HG02588 (cell line): ENCODE data around the gene FAM177A1.
"Not testable (repeated sequence)": the region's sequence is repeated elsewhere in the genome, so short reads cannot be mapped to it uniquely, and the experiment has no call there.

ENCODE experiments used
- ATAC-seq: cut with Tn5 transposase; IDR thresholded peaks from one replicate; pipeline ENCODE4 v1.9.1; 2021; ENCODE audit warnings: mild to moderate bottlenecking, moderate library complexity; ENCODE audit not compliant: unreplicated experiment

FAM177A1 gene

DNA sequence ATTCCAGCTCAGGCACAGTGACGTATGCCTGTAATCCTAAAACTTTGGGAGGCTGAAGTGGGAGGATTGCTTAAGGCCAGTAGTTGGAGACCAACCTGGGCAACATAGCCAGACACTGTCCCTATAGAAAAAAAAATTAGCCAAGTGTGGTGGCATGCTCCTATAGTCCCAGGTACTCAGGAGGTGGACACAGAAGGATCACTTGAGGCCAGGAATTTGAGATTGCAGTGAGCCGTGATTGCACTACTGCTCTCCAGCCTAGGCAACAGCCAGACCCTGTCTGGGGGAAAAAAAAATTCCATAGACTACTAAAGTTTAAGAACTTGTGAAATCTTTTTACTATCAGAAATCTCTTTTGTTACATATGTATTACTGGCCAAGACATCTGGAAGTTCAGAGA, 6.6 kb downstream of the FAM177A1 start:
- no peak for ATAC-seq

DNA sequence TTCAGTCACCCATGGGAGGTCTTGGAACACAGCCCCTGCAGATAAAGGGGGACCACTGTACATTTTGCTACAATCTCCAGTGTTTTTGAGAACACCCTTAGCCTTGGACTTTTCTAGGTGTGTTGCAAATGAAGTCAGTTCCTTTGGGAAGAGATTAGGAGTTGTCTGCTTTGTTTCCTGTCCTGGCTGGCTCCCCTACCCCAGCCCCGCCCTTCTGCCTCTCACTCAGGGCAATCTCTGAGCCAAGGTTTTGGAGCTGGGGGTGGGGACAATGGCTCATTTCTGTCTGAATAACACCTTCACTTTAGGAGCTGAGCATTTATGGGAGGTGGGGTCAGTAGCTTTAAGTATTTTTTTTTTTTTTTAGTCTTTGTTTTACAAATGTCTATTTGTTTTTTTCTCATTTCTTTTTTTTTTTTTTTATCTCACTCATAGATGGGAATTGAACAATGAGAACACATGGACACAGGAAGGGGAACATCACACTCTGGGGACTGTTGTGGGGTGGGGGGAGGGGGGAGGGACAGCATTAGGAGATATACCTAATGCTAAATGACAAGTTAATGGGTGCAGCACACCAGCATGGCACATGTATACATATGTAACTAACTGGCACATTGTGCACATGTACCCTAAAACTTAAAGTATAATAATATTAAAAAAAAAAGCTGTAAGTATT, 15.2 kb downstream of the FAM177A1 start:
- not testable (repeated sequence) for ATAC-seq

DNA sequence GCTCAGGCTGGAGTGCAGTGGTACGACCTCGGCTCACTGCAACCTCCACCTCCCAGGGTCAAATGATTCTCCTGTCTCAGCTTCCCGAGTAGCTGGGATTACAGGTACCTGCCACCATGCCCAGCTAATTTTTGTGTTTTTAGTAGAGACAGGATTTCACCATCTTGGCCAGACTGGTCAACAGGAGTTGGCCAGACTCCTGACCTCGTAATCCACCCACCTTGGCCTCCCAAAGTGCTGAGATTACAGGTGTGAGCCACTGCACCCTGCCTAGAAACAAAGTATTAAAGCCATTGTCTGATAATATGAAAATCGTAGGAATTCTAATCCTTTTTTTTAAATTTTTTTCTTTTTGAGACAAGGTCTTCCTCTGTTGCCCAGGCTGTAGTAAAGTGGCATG, 19.7 kb downstream of the FAM177A1 start:
- not testable (repeated sequence) for ATAC-seq

DNA sequence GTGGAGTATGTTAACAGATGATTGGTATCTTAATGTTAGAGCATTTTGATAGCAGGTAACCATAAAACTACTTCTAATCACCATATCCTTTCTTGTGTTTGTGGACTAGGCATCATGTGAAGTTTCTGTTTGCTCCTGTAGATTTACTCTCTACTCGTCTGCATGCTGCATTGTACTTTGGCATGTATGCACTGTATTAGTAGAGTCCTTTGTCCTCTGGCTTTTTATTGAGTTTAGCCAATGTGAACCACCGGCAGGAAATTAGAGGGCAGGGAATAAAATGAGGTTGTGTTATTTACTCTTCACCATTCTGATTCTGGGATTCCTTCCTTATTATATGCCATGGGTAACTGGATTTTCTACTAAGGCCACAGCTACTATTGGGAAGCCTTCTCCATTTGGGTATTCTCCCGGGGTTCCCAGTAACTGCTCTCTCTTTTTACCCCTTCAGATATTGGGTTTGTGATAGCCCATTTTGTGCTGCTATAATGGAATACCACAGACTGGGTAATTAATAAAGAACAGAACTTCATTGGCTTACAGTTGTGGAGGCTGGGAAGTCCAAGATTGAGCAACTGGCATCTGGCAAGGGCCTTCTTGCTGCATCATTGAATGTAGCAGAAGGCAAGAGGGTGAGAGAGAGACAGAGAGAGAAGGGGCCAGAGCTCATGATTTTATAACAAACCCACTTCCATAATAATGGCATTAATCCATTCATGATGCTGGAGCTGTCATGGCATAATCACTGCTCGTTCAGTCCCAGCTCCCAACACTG, 22.4 kb downstream of the FAM177A1 start:
- ATAC-seq, result no peak

DNA sequence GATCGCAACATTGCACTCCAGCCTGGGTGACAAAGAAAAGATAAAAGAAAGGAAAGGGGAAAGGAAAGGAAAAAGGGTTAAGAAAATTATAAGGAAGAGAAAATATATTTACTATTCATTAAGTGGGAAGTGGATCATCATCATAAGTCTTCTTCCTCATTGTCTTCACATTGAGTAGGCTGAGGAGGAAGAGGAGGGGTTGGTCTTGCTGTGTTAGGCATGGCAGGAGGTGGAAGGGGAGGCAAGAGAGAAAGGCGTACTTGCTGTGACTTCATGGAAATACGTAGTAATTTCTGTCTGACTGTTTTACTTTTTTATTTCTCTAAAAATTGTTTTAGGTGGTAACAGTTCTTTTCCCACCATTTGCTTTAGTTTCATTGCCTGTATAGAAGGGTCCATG, 26.2 kb downstream of the FAM177A1 start:
- no peak for ATAC-seq

DNA sequence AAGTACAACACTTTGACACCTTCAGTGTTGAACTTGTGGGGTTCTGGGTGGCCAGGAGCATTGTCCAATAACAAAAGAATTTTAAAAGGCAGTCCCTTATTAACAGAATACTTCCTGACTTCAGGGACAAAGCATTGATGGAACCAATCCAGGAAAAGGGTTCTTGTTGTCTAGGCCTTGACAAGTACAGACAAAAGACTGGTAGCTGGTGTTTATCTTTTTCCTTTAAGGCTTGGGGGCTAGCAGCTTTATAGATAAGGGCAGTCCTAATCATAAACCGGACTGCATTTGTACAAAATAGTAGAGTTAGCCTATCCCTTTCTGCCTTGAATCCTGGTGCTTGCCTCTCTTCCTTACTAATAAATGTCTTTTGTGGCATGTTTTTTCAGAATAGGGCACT, 27.4 kb downstream of the FAM177A1 start:
- ATAC-seq, result no peak

DNA sequence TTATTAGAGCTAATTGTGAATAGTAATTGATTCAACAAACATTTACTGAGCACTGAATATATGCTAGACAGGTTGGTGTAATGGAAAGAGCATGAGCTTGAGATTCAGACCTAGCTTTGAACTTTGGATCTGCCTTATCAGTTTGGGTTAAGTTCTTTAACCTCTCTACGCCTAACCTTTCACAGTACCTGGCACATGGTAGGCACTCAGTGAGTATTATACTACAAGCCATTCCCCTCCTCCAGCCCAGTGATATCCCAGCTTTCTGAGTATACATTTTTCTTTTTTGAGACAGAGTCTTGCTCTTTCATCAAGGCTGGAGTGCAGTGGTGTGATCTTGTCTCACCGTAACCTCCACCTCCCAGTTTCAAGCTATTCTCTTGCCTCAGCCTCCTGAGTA, 32.0 kb downstream of the FAM177A1 start:
- no peak for ATAC-seq

DNA sequence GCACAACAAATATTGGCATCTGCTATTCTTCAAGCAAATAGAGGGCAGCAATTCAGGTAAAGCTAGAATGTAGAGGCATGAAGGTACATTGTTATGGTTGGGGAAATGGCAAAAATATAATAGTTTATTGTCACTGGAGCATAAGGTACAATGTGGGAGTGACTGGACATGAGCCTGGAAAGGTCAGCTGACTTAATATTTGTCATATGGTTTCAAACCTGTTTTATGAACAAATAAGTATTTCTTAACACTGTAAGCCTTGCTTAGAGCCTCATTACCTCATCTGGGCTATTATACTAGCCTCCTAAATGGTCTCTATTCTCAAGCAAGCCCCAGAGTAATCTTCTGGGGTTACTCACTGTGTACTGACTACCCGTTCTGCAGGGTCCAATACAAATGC, 33.7 kb downstream of the FAM177A1 start:
- ATAC-seq, result no peak

DNA sequence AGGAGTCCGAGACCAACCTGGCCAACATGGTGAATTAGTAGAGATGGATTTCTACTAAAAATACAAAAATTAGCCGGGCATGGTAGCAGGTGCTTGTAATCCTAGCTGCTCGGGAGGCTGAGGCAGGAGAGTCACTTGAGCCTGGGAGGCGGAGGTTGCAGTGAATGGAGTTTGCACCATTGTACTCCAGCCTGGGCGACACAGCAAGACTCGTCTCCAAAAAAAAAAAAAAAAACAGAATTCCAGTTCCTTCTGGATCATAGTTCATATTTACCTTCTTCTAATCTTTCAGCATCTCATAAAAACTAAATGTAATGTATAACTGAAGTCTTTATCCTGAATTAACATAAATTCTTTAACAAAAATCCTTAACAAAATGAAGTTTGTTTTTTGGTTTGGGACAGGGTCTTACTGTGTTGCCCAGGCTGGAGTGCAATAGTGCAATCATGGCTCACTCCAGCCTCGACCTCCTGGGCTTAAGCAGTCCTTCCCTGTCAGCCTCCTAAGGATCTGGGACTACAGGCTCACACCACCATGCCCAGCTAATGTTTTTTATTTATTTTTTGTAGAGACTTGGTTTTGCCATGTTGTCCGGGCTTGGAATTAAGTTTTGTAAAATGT, 37.6 kb downstream of the FAM177A1 start:
- ATAC-seq, result no peak

DNA sequence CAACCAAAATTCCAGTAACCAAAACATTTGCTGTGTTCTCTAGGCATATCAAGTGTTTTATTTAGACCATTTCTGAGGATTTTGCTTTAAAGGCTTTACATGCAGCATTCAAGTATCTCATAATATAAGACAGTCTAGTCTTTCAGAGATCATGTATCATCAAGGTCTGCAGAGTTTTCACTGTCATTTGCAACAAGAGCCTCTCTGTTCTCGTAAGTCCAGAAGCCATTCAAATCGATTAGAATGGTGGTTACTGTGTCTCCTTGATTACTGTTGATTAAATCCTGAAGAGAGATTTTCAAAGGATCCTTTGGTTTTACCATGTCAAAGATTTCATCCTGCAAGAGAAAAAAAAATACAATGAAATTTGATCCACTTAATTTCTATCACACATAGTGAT, 39.4 kb downstream of the FAM177A1 start:
- no peak for ATAC-seq

DNA sequence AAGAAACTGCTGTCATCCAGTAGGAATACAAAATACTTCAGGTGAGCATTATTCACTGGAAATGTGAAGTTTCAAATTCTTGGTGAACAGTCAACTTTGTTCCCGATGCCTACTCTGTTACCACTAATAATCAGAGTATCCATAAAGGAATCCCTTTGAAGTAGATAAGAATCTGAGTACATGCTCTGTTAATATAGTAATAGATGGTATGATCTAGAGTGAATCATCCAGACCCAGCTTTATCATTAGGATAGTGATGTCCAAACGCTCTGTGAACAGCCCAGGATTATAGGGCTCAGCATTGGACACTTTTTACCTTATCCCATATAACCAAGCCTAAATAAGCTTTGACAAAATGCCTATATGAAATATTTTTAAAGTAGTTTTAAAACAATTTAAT, 42.4 kb downstream of the FAM177A1 start:
- ATAC-seq, result no peak

DNA sequence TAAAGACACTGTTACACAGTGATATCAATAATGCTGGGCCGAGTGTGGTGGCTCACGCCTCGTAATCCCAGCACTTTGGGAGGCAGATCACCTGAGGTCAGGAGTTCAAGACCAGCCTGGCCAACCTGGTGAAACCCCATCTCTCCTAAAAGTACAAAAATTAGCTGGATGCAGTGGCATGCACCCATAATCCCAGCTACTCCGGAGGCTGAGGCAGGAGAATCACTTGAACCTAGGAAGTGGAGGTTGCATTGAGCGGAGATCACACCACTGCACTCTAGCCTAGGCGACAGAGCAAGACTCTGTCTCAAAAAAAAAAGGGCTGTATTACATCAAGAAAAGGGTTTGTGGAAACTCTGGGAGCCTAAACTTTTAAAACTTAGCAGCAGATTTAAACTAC, 48.6 kb downstream of the FAM177A1 start:
- not testable (repeated sequence) for ATAC-seq

DNA sequence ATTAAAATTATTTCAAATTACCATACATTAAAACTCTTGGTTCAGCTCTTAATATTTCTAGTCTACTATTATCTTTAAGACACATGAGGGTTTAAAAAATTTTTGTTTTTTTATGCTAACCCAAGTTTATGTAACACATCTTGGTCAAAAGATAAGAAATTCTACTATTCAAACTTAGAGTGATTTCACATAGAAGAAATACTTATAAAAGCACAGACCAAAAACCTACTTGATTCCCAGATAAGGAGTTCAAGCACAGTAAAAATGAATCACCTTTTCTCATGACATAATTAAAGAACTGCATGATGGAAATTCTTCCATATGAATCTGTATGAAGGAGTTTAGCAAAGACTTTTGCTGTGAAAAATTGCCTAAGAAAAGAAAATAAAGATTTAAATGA, 61.8 kb downstream of the FAM177A1 start:
- no peak for ATAC-seq

DNA sequence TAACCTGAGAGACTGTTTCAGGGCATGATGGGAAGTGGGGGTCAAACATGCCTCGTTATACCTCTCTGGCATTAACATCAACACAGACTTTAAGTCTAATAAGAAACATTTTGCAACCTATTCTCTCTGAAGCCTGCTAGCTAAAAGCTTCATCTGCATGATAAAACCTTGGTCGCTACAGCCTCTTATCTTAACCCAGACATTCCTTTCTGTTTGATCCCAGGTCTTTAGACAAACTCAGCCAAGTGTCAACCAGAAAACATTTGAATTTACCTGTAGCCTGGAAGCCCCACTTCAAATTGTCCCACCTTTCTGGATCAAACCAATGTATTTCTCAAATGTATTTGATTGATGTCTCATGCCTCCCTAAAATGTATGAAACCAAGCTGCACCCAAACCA, 66.6 kb downstream of the FAM177A1 start:
- ATAC-seq, result no peak

DNA sequence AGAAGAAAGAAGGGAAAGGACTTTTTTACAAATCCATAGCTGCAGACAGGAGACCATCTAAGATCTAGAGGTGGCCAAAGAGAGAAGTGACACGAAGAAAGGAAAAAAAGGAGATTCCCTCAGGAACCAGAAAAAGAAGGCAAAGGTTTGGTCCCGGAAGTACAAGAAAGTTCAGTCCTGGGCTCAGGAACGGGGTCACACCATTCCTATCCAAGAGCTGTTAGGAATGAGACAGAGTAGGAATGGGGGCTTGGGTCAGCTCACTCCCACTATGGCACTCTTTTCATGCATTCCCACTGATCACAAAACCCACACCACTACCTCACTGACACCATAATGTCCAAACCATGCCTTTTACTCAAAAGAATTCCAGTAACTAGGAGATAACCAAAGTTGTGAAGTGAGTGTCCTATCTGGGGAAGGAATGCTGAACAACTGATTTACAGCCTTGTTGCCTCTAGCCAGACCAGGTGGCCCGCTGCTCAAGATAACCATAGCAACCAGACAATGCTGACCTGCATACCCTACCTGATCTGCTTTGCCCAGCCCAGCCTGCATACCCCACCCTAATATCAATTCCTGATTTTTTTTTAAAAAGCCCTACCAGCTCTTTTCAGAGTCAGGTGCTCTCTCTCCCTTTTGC, 67.4 kb downstream of the FAM177A1 start:
- ATAC-seq, result no peak

DNA sequence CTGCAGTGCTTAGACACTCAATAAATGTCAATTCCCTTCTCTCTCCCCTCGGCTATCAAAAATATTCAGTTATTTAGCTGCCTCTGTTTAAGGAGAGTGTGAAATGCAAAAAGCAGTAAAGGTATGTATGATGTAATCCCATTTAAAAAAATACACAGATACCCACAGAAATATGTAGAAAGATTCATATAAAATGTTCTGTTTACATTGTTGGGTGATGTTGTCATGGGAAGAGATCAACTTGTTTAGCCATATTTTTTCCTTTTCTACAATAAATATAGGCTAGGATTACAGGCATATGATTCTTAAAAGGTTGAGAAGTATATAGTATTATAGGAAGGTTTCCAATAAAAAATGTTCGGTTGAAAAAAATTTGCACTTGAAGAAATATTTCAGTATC, 68.0 kb downstream of the FAM177A1 start:
- no peak for ATAC-seq

DNA sequence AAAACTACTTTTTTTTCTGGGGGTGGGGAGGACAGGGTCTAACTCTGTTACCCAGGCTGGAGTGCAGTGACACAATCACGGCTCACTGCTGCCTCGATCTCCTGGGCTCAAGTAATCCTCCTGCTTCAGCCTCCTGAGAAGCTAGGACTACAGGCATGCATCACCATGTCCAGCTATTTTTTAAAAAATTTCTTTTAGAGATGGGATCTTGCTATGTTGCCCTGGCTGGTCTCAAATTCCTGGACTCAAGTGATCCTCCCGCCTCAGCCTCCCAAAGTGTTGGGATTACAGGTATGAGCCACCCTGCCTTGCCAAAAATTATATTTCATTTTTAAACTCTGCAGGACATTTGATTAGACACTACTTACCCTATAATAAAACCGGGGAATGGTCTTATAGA, 70.2 kb downstream of the FAM177A1 start:
- ATAC-seq, result no peak

DNA sequence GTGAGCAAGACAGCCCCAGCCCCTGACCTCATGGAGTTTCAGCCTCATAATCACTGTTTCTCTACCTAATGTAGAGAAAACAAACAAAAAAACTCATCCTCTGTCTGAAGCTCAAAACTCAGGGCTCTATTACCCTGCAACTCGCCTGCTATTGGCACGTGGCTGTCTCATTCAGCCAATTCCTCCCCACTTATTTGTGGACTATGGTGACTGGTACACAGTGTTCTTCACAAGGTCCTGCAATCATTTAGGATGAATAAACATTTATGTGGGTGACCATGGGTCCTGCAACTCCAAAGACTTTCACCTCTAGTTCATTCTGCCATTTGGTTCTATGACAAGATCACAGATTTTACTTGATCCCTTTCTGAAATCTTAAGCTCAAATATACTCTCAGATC, 71.0 kb downstream of the FAM177A1 start:
- no peak for ATAC-seq

DNA sequence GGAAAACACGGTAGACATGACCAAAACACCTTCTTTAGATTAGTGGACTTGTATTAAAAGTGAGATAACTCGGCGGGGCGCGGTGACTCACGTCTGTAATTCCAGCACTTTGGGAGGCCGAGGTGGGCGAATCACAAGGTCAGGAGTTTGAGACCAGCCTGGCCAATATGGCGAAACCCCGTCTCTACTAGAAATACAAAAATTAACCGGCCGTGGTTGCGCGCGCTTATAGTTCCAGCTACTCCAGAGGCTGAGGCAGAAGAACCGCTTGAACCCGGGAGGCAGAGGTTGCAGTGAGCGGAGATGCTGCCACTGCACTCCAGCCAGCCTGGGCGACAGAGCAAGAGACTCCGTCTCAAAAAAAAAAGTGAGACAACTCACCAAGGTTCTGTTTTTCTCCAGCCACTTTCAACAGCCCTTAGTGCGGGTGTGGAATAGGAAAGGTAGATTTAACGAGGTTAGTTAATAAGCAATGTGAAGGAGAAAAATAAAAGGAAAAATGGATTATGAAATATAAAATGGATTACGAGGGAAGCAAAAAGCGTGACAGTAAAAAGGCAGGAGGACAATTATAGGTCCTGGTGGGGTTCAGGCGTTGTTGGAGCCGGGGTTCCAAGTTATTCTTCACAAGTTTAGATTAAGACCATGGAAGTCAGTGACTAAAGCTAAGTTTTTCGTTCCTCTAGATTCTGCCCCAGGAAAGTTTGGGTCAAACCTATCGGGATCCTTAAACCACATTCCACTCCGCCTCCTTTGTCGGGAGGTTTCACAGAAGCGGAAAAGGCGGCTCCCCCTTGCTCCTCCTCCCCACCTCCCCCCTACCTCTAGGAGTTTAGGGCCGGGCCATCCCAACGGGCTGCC, 75.2 kb downstream of the FAM177A1 start:
- no peak for ATAC-seq

DNA sequence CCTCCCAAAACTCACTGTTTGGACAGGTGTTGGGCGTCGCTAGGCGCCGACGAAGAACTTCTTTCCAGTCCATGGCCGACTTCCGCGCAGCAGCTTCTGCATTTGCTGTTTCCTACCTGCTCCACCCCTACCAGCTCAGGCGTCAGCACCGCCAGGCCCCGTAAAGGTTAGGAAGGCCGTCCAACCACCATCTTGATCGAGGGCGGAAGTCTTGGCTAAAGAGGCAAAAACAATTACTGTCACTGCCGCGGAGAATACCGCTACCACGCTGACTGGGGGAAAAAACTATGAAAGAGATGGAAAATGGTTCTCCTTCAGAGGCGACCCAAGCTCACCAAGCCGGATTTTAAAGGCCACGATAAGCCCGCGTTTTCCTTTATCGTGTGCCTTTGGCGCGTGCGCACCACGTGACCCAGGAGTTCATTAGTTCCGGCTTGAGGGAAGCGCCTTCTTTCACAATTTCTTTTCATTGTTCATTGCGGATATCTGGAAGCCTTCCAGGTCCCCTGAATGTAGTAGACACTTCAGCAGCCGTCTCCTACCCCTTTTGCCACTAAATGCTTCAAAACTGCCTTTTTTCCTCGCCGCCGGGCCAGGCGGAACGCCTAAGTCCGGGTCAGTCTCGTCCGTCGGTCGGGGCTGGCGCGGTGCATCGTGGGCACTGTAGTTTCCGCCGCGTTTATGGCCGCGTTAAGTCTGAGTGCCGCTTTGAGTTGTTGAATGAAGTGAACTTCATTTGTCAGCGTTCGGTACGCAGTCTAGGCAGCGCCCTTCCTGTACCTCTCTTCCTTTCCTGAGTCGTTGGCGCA, 76.0 kb downstream of the FAM177A1 start, which contains the start of the genes PPP2R3C and PRORP:
PPP2R3C (minus strand) TSS at position 104 of the 809 bp plus-strand sequence; CDS start at position 73, 31 bp downstream.
PRORP (plus strand) TSS at position 666 of the 809 bp plus-strand sequence. CDS start 694 bp downstream, outside the sequence.
- ATAC-seq, result peak; percentile 86
